ENCODE measurements around the gene GNAI3.

GRCh38 chr1:109655615-109656519 lies 107.5 kb downstream of the GNAI3 start, which contains the start of gene GSTM4:
- peak in 1 of 3 experiments; percentile 6 for TF ChIP-seq CTCF (optimal IDR thresholded peaks at IDR 0.05 in 1 of 3, IDR thresholded peaks at IDR 0.05 in 1 of 3, conservative IDR thresholded peaks at IDR 0.05 in 1 of 3; ENCODE audit: extremely low read depth in 1 of 3, insufficient read depth in 2 of 3, low read length in 3 of 3)
- no peak for TF ChIP-seq EZH2 (IDR thresholded peaks at IDR 0.05; ENCODE audit: low read length)
